ENCODE results near the gene RBFOX1.
"Not testable (repeated sequence)": the region's sequence is repeated elsewhere in the genome, so short reads cannot be mapped to it uniquely, and the experiment has no call there.

Gene RBFOX1

DNA sequence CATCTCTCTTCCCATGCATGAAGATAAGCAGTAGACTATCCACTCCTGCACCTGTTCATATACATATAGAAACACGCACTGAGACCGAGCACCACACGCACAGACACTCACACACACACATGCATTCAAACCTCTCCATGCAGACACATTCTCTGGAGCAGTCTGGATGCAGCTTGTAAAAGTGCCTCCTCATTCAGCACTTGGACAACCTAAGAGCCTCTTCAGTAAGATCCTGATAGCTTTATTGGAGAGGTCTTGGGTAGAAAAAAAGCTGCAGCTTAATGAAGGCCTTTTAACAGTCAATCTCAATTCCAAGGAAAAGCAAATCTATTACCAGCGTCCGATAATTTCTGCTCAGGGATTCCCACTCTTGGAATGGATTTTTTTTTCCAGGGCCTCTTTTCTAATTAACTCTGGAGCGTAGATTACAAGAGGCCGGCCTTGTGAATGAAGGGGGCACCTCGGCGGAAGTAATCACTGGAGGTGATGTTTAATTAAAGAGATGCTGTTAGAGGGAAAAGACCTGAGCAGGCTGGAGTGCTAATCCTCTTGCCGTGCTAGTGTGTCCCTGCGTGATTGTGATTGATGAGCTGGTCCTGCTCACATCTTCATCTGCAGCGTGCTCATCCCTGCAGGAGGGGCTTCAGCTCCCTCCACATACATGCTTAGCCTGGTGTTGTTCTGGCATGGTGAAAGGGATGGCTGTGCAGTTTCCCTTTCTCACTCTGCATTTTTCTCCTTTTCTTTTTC is 155.1 kb downstream of the RBFOX1 start:
- DNase-seq = no peak

DNA sequence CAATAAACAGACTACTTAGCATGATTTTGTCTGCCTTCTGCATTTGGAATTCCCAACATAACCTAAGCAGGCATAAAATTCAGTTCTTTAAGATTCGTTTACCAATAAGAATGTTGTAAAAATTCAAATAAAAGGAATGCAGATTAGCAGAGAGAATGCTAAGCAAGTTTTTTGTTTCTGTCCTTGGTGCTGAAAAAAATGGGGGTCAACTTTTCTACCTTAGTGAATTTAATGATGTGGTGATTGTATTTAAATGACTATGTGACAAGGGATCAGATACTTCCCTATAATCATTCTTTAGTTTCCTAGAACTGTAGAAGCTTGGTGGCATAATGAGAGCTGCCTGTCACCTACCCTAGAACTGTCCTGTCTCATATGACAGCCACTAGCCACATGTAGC is 159.5 kb downstream of the RBFOX1 start:
- DNase-seq = no peak

DNA sequence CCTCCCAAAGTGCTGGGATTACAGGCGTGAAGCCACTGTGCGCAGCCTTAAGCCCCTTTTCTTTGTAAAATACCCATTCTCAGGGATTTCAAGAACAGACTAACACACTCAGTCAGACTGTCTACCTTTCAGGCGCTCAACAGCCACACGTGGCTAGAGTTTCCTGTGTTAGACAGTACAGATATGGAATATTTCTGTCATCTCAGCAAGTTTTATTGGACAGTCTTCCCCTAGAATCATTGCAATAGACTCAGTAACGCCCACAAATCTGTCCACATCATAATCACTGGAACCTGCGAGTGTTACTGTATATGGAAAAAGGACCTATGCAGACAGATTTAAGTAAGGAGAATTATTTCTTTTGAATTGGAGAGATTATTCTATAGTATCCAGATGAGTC is 160.5 kb downstream of the RBFOX1 start:
- DNase-seq = no peak

DNA sequence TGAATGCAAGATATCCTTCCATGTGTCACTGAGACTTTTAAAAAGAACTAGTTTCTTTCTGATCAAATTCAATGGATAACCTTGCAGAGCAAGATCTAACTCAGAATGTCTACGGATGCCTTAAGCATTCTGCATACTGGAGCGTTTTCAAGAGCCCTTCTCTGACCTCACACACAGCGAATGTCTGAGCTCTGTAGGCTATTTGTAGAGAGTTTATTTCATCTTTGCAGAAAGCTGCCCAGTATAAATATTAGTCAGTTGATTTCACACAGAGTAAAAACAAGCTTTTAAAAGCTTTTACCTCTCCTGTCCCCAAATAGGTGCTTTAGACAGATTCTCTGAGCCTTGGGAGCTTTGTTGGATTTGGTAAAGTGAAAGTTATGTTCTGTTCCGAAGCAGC is 165.0 kb downstream of the RBFOX1 start:
- no peak for DNase-seq

DNA sequence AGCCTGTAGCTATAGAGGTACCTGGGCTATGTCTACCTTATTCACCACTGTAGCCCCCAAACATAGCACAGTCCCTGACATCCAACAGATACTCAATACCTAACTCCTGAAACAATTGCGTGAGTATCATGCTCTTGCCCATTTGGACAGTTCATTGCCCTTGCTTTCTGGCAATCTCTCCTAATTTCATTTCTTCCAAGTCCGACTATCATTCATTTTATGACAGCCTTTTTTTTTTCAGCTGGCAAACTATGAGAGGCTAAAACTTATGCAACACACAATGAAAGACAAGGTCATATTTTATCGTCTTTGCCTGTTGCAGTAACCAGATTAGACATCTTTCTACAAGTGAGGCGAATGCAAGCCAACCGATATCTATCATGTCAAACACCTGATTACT is 169.2 kb downstream of the RBFOX1 start:
- DNase-seq = no peak

DNA sequence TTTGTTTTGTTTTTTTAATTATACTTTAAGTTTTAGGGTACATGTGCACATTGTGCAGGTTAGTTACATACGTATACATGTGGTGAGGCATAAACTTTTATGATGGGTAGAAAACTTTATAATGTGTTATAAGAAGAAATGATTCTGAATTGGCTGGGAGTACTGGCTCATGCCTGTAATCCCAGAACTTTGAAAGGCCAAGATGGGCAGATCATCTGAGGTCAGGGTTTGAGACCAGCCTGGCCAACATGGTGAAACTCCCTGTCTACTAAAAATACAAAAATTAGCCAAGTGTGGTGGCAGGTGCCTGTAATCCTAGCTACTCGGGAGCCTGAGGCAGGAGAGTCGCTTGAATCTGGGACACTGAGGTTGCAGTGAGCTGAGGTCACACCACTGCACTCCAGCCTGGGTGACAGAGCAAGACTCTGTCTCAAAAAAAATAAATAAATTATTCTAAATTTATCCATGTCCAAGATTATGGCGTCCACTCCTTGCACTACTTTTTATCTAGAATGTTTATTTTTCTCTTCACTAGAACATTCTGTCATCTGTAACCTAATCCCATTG is 170.0 kb downstream of the RBFOX1 start:
- not testable (repeated sequence) for DNase-seq

DNA sequence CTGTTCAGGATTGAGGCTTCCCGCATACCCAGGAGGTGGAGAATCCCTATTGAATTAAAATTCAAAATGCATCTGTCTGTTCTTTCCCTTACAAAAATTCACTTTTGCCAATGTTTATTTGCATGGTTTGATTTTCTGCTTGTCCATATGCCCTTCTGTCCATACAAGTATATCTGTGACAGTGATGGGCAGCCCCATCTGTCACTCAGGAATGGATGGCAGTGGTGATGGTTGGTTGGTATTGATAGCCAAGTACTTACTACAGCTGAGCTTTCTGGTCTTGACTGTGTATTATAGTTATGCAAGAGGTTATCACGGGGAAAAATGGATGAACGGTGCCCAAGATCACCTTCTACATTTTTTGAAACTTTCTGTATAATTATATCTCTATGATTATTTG is 171.0 kb downstream of the RBFOX1 start:
- no peak for DNase-seq

DNA sequence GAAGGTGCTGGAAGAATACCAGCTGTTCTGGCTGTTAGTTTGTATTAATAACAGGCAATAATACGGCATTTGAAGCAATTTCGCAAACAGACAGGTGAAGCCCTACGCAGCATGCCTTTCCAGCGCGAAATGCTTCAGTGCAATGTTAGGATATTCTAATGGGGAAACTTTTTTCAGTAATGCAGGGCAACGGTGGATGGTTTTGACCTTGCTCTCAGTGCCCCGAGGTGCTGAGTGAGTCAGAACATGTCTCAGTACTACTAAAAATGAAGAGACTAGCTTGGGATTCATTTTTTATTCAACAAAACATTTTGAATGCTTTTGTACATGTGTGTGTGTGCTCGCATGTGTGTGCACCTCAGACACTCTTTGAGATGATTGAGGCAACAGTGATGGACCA is 172.2 kb downstream of the RBFOX1 start:
- DNase-seq = no peak

DNA sequence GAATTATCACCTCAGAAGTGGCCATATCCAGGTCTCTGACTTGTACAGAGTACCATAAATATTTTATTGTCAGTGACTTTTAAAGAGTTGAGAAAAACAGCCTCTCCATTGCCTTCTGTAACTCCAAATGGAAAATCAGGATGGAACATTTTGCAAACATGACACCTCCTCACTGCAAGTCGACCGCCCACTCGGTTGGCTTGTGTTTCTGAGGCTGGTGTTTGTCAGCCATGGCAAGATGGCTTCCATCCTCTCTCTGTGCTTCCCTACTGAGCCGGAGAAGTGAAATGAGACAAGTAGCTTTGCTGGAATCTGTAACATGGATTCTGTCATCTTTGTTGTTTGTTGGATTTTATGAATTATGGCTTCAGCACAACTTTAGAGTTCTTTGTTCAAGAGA is 172.8 kb downstream of the RBFOX1 start:
- no peak for DNase-seq

DNA sequence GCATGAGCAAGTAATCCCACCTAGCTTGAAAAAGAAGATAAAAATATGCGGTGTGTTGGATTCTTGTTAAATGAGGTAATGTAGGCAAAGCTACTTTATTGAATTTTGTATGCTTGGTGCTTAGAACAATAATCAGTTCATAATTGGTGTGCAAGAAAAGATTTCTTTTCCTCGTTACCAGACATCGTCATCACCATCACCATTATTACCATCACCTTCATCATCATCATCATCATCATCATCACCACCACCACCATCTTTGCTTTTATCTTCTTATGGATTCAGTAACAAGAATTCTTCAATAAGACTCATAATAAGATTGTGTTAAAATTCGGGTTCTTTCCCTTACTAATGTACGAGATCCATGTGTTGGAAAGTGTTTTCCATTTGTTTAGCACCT is 173.7 kb downstream of the RBFOX1 start:
- DNase-seq = no peak

DNA sequence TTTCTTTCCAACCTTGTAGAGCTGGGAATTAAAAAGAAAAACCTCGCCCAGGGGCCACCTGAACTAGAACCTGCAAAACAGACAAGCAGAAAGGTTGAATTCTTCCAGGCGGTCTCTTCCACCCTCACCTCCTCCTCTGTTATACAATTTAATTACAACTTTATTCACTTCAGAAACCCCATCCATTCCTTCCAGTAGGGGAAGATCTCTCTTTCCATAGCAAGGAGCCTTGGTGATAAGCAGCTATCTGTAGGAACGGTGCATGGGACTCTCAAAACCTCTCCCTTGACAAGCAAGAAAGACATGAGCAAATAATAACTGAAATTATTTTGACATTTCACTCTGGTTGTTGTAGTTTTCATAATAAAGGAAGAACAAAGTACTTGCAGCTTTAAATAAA is 176.0 kb downstream of the RBFOX1 start:
- DNase-seq = no peak

DNA sequence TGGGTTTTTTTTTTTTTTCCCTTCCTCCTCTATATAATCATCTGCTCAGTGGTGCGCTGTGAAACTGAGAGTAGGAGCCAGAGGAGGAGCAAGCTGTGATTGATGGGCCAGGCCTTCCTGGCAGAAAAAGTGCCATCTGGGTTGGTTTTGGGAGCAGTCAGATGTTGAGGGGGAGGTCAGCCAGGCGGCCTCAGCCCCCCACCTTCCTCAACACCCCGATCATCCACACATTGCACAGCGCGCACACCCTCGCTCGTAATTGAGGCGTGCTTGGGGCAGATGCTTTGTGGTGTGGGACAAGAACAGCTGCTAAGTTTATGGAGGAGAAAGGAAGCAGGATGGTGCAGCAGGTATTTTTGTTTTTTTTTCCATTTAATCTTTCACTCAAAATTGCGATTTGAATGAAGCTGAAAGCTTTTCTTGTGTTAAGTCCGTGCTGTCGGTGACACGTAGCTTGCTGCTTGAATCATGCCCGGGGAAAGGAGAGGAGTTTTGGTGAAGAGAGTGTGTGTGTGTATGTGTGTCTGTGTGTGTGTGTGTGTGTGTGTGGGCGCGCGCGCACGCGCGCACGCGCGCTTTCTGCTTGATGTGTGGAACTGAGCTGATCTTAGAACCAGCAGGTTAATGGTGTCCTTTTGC is 177.4 kb downstream of the RBFOX1 start:
- no peak for DNase-seq

DNA sequence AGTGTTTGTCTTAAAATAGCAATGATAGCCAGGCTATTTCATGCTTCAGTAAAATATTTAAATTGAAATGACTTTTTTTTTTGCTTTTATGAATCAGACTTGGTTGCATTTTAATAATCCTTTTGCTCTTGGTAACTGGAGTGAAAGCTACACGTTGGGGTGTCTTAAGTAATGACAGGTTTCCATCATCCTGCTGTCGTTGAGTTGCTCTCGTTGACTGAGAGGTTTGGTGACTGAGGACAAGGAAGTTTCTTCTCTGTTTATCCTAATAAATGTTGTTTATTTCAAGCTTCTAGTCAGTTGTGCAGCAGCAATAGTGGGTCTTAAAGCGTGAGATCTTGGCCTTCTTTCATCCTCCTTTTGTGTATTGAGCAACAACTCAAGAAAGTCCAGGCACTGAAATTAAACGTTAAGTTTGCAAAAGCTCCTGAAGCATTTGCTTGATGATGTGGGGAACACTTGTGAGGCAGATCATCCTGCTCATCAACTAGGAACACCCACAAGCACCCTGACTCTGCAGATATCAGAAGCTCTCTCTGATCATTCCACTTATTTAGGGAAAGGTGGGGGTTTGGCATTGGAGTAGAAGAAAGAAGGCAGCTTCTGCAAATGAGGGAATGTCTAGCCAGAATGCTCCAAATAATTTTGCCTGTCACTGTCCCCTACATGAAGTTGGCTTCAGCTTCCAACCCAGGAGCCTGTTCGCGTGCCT is 179.1 kb downstream of the RBFOX1 start:
- no peak for DNase-seq

DNA sequence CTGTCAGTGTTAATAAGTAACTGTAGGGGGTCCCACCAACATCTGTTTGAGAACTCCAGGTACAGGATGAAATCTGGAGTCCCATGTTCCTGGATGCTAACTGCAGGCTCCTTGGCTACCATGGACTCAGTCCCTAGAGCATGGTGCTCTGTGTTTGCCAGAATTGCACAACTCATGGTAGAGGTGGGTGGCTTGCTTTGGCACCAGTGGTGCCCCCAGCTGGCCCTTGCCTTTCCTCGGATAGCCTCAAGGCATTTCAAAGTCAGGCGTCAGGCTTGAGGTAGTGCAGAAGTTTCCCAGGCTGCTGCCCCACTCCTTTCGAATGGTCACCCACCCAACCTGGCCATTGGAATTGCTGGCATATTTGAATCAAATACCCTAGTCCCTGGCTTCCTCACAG is 179.9 kb downstream of the RBFOX1 start:
- DNase-seq = no peak

DNA sequence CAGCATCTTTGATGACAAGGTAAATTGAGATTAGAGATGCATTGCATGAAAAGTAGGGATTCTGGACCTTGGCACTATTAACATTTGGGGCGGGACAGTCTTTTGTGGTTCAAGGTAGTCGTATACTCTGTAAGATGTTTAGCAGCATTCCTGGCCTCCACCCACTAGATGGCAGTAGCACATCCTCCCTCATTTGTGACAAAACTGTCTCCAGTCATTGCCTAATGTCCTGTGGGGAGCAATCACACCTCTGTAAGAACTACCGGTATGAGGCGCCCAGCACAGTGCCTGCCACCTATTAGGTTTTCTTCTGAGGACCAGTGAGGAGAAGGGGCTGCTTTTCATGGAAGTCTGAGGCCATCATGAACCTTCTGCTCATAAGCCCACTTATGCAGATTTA is 180.8 kb downstream of the RBFOX1 start:
- DNase-seq = peak; percentile 21

DNA sequence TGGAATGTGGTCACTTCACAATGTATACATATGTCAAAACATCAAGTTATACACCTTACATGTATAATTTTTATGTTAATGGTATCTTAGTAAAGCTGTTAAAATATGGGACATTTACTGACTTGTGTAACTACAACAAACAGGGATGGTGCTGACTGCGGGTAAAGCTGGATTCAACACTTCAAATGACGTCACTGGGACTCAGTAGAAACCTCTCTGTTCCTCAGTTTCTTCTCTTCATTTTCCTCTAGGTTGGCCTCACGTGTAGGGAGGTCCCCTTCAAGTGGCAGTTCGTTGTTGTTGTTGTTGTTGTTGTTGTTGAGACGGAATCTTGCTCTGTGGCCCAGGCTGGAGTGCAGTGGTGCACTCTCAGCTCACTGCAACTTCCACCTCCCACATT is 182.9 kb downstream of the RBFOX1 start:
- DNase-seq = no peak

DNA sequence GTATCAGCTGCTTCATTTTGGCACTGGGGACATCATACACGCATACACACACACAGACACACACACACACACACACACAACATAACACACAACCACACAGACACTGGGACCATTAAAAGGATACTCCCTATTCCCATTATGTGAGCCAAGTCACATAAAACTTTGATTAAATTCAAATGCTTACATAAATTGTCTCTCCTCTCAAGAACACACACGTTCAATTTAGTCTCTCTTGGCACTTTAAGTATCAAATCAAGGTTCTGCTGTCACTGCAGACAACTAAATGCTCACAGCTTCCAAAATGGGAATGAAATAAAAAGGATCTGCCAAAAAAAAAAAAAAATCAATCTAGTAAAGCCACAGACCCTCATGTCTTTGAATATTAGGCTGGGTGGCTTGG is 184.9 kb downstream of the RBFOX1 start:
- no peak for DNase-seq

DNA sequence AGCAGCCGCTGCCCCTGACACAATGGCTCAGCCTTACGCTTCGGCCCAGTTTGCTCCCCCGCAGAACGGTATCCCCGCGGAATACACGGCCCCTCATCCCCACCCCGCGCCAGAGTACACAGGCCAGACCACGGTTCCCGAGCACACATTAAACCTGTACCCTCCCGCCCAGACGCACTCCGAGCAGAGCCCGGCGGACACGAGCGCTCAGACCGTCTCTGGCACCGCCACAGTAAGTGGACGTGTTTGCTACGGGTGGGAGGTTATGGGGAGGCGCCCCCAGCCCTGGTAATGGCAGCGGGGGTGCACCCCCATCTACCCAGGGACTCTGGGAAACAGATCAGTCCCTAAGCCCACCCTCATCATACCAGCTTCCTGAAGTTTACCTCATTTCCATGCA is 185.5 kb downstream of the RBFOX1 start:
- DNase-seq = no peak

DNA sequence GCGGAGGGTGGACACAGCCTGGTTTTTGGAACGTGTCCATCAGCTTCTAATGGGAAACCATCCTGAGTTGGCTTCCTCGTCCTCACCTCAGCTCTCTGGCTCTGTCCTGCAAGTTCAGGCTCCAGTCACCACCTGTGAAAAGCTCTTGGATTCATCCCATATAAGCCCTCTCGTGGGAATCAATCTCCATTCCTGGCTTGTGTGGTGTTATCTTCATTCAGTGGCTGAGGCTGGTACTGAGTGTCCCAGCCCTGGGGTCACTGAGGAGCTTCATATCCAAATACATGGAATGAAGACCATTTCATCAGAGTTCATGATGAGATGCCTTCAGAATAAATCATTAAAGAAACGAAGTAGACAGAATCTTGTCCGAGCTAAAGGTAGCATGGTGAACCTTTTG is 189.2 kb downstream of the RBFOX1 start:
- DNase-seq = no peak

DNA sequence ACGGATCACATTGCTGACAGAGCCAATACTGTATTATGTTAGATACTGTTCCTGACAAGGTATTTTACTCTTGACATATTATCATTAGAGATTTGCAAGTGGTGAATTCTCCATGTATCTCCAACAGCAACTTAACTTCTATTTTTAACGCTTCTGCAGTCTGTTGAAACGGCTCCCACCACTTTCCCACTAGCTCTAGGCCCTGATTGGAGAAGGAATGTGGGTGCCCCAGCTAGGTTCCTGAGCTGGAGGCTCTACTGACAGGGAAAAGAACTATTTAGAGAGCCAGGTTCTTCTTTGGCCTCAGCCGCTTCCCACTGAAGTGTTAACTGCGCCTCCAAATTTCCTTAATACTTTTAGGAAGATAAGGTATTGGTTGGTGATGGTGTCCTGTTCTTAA is 191.8 kb downstream of the RBFOX1 start:
- DNase-seq = no peak

DNA sequence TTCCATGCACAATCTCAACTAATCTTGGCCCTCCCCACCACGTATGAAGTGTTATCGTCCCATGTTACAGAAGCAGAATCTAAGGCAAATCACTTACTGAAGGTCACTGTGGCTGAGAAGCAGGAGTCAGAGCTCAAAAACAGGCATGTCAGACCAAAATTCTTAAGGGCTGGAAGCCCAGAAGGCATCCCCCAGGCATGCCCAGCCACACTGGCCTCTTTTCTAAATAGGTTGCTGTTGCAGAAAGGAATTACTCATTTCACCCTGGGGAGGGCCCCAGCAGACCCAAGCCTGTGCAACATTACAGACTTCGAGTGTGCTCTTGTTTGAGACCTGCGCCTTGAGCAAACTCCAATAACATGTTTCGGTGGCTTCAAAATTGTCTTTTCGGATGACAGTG is 194.1 kb downstream of the RBFOX1 start:
- DNase-seq = no peak

DNA sequence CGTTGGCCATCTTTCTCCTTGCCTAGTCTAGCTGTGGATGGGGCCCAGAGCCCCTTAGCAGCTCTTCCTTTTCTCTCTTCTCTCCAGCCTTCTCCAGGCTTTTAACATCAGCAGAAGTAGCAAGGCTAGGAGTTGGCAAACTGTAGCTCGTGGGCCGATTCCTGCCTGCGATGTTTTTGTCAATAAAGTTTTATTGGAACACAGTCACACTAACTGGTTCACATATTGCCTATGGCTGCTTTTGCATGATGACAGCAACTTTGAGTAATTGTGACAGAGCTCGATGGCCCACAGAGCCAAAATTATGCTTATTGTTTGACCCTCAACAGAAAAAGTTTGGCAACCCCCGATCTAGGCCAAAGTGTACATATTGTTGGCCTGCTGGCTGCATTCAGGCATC is 199.9 kb downstream of the RBFOX1 start:
- DNase-seq = no peak

DNA sequence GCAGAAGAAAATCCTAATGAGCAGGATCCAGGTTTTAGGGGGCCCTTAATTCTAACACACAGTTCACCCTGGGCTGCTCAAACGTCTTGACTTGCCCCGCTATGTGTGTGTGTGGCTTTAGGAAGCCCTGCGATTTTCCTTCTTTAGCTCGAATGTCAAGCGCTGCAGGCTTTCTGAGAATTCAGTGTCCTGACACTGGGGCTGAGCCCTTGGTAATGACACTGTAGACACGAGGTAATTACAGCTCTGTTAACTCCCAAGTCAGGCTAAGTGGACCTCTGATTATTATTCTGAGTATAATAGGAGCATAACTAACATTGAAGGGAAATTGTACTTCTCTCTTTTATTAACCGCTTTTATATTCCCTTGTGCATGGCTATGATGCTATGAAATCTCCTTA is 202.1 kb downstream of the RBFOX1 start:
- no peak for DNase-seq

DNA sequence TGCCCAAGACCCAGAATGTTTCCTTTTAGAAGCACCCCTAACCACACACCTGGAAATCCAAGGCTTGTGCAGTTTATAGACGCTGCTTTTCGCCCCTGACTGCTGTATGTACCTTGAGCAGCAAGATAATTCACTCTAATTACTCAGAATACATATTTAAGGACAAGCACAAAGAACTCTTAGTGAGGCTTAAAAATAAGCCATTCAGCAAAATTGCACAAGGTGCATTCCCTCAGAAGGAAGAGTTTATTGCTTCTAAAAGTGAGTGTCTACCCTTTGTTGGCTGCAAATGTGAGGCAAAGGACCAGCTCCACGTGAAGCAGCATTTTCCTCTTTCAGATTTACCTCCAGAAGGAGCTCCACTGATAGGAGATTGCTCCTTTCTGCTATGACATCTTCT is 208.4 kb downstream of the RBFOX1 start:
- DNase-seq = no peak
